A673 (cell line): ENCODE measurements around the gene SRGAP1.

ENCODE experiments used
- EZH2 ChIP-seq: fragments of 200-600 bp; sonication (generic); IDR thresholded peaks from 2 replicates; pipeline ENCODE4 v1.6.1; 2017; ENCODE audit warnings: borderline replicate concordance, low read depth, mild to moderate bottlenecking, mixed read lengths, antibody characterized with exemption, low read length; ENCODE audit not compliant: poor library complexity, severe bottlenecking
- TF ChIP-seq, protein P1 (sequence below): fragments of 300-800, 200-600 bp; sonication (generic); conservative IDR thresholded peaks from 2 replicates; pipeline ENCODE4 v1.5.1; 2017; ENCODE audit warnings: low read depth, mild to moderate bottlenecking, antibody characterized with exemption, low read length, moderate library complexity, mixed read lengths

DNA sequence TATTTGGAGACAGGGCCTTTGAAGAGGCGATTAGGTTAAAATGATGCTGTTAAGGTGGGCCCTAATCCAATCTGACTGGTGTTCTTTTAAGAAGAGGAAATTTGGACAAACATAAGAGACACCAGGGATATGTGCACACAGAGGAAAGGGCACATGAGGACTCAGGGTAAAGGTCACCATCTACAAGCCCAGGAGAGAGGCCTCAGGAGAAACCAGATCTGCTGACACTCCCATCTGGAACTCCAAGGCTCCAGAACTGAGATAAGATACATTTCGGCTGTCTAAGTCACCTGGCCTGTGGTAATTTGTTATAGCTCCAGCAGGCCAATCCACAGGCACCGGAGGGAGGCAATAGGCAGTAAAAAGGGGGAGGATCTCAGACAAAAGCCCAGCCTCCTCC, 329.0 kb downstream of the SRGAP1 start:
- TF ChIP-seq, protein P1, sequence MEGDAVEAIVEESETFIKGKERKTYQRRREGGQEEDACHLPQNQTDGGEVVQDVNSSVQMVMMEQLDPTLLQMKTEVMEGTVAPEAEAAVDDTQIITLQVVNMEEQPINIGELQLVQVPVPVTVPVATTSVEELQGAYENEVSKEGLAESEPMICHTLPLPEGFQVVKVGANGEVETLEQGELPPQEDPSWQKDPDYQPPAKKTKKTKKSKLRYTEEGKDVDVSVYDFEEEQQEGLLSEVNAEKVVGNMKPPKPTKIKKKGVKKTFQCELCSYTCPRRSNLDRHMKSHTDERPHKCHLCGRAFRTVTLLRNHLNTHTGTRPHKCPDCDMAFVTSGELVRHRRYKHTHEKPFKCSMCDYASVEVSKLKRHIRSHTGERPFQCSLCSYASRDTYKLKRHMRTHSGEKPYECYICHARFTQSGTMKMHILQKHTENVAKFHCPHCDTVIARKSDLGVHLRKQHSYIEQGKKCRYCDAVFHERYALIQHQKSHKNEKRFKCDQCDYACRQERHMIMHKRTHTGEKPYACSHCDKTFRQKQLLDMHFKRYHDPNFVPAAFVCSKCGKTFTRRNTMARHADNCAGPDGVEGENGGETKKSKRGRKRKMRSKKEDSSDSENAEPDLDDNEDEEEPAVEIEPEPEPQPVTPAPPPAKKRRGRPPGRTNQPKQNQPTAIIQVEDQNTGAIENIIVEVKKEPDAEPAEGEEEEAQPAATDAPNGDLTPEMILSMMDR: no peak
- no peak for TF ChIP-seq EZH2
